GM12878 (cell line): ENCODE data around the gene SHC2.

Source experiments
- CTCF ChIP-seq, 3 experiments: IDR thresholded peaks in 2 of 3; conservative IDR thresholded peaks in 1 of 3; 2 replicates each; pipeline ENCODE4 v1.5.1; 2011; ENCODE audit warnings: low read depth in 3 of 3, low read length in 3 of 3, mild to moderate bottlenecking in 3 of 3, control low read depth in 2 of 3, moderate library complexity in 2 of 3, inconsistent platforms in 1 of 3, mixed read lengths in 1 of 3; ENCODE audit not compliant: control insufficient read depth in 2 of 3, insufficient read depth in 1 of 3; ENCODE audit errors: extremely low read depth in 1 of 3
- EZH2 ChIP-seq: IDR thresholded peaks from 2 replicates; pipeline ENCODE4 v1.6.1; 2012; ENCODE audit warnings: low read depth, mild to moderate bottlenecking, control low read depth, inconsistent platforms, low read length, borderline replicate concordance; ENCODE audit not compliant: control insufficient read depth
- POLR2A ChIP-seq: IDR thresholded peaks from 2 replicates; pipeline ENCODE4 v1.6.1; 2011; ENCODE audit warnings: low read depth, mild to moderate bottlenecking, low read length
- POLR2AphosphoS5 ChIP-seq: IDR thresholded peaks from 2 replicates; pipeline ENCODE4 v1.6.1; 2011; ENCODE audit warnings: mild to moderate bottlenecking, low read length, inconsistent platforms
- TAF1 ChIP-seq: IDR thresholded peaks from 2 replicates; pipeline ENCODE4 v1.6.1; 2011; ENCODE audit warnings: mild to moderate bottlenecking, low read depth, low read length, borderline replicate concordance
- USF2 ChIP-seq: IDR thresholded peaks from 2 replicates; pipeline ENCODE4 v1.6.1; 2011; ENCODE audit warnings: low read depth, low read length, improper control_type of control experiment, borderline replicate concordance
- YY1 ChIP-seq: IDR thresholded peaks from 2 replicates; pipeline ENCODE4 v1.6.1; 2011; ENCODE audit warnings: low read depth, mild to moderate bottlenecking, low read length
- ZBTB33 ChIP-seq: fragments of 450-650 bp; IDR thresholded peaks from 2 replicates; pipeline ENCODE4 v1.6.1; 2017; ENCODE audit warnings: mild to moderate bottlenecking
- ZNF274 ChIP-seq: IDR thresholded peaks from one replicate; pipeline ENCODE4 v1.8.0; 2011; ENCODE audit not compliant: insufficient read length, insufficient read depth
- ZNF384 ChIP-seq: IDR thresholded peaks from 2 replicates; pipeline ENCODE4 v1.6.1; 2012; ENCODE audit warnings: low read depth, mild to moderate bottlenecking, low read length, improper control_type of control experiment, borderline replicate concordance

- no peak for TF ChIP-seq CTCF (IDR thresholded peaks at IDR 0.05 in 2 of 3, conservative IDR thresholded peaks at IDR 0.05 in 1 of 3; ENCODE audit: control insufficient read depth in 2 of 3, extremely low read depth in 1 of 3, insufficient read depth in 1 of 3, low read depth in 3 of 3, low read length in 3 of 3)
- no peak for TF ChIP-seq ZBTB33
- no peak for TF ChIP-seq YY1
- no peak for TF ChIP-seq TAF1
- TF ChIP-seq ZNF274: no peak
- TF ChIP-seq USF2: no peak
- no peak for TF ChIP-seq POLR2A
- no peak for TF ChIP-seq ZNF384
- TF ChIP-seq POLR2AphosphoS5: no peak
- TF ChIP-seq EZH2: no peak
Observed at GRCh38 chr19:395467-395866, 65.4 kb downstream of the SHC2 start.
